HG03066 (cell line): ENCODE data around the gene VWA8.
"Not testable (repeated sequence)": the region's sequence is repeated elsewhere in the genome, so short reads cannot be mapped to it uniquely, and the experiment has no call there.

Experiments used
- ATAC-seq: cut with Tn5 transposase; IDR thresholded peaks from one replicate; pipeline ENCODE4 v1.9.1; 2021; ENCODE audit warnings: low read depth; ENCODE audit not compliant: unreplicated experiment

The VWA8 gene

GRCh38 chr13:41969072-41969471 lies 8.2 kb upstream of the VWA8 start:
- no peak for ATAC-seq

DNA sequence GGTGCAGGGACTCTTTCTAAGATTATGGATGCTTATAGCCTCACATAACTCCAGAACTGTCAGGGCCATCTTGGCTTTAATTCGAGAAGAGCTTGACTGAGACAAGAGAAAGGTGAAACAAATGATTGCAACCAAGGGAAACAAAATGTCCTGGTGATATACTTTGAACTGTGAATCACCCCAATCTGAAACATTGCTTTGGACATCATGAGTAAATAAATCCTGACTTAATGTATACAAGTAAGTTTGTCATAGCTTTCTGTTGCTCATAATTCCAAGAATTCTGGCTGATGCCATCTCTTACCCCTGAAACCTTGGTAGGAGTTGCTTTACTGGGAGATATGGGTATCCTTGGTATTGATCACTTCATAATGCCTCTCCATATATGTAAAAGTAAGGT lies 5.8 kb upstream of the VWA8 start:
- ATAC-seq, result no peak

DNA sequence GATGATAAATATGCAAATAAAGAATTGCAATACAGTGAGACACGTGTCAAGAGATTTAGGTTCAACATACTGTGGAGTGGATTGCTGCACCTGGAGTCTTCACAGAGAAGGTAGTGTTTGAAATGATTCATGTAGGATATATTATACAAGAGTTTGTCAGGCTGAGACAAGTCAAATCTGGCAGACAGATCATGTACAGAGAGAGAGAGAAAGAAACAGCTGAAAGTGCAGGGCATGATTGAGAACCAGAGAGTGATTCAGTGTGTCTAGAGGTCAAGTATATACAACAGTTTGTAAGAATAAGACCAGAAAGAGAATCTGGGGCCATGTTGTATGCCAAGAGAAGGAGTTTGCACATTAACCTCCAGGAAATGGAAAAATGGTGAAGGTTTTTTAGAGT lies 2.1 kb upstream of the VWA8 start:
- ATAC-seq, result no peak

DNA sequence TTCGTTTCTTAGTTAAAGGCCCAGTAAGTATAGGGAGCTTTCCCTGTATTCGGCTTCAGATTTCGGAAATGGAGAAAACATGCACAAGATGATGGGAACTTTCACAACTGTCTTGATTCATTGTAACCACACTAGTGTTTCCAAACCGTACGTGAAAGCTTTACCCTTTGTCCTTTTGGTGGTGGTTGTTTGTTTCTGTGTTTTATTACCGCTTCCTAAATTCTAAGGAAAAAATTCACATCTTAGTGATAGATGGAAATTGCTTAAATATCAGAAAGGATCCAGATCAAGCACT lies 504 bp upstream of the VWA8 start:
- no peak for ATAC-seq

DNA sequence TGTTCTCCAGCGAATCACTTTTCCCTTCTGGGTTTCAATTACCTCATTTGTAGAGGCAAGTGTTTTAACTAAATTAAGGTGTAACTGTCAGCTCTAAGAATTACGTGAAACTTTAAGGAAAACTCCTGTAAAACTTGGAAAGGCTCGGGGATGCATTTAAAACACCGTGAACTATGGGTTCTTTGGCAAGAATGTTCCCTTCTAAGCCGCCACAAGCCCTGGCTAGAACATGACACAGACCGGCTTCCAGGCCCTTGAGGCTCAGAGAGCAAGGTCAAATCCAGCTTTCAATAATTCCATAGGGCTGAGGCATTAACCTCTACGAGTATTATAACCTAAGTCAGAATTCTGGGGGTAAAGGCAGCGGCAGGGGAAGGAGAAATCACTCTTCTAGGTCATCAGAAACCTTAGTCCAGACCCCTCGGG lies 685 bp downstream of the VWA8 start:
- no peak for ATAC-seq

DNA sequence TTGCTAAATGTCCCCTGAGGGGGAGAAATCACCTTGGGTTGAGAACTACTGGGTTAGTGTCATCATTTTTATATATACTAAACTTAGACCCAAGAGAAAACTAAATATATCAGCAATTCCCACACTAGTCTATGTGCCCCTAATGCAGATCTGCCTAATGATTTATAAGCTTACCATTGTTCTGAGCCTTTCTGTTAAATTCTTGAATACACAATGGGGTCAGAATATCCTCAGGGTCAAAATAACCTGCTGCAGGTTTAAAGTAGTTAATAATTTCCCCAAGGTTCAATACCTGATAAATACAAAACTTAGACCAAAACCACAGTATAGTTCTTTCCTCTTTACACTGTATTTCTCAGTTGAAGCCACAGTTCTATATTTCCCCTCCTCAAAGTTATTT lies 4.6 kb downstream of the VWA8 start:
- no peak for ATAC-seq

DNA sequence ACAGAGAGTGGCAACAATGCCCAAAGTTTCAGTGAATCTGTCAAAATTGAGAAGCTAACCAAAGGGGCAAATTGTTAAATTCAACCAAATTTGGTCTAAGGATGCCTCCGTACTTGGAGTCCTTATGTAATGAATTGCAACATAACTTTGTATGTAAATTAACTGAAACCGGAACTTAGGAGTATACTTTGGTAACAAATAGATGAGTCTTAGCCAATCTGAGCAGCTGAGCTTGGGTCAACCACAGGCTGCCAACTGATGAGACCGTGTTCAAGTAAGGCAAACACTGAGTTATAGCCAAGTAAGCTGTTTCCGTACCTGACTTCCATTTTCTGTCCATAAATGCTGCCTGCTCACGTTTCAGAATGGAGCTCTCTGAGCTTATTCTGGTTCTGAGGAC lies 5.3 kb downstream of the VWA8 start:
- ATAC-seq, result no peak

GRCh38 chr13:41954226-41954625 lies 6.7 kb downstream of the VWA8 start:
- ATAC-seq, result no peak

GRCh38 chr13:41952749-41953148 lies 8.2 kb downstream of the VWA8 start:
- no peak for ATAC-seq

- not testable (repeated sequence) for ATAC-seq
Observed at GRCh38 chr13:41949104-41949503, 11.8 kb downstream of the VWA8 start.

GRCh38 chr13:41945926-41946325 lies 15.0 kb downstream of the VWA8 start:
- no peak for ATAC-seq

DNA sequence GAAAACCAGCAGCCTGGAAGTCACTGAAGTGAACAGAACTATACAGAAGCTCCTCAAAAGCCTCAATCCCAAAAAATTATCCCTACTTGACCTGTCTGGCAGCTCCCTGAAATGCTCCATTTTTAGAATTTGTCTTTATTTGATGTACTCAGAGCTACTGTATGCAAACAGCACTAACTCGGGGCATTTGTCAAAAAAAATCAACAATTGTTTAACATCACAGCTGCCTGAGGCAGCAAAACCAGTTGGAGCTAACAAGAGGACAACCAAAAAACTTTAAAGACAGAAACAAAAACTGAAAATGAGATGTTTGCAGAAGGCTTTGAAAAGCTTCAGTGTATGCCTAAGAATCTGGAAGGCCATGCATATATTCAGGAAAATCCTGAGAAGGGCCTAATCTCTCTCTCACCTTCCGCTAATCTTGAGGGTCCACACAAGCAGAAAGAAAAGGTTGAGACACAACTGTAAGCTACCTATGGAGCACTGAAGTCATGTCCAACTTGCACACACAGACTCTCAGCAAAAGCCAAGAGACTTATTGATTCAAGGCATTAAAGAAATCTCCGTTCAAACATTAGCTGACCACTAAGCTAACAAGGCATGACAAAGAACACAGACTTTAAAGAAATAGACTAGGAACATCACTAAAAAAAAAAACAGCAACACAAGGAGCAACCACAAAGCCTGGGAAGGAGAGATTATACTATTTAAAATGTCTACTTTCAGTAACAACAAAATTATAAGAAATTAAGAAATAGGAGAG lies 16.1 kb downstream of the VWA8 start:
- ATAC-seq, result no peak

DNA sequence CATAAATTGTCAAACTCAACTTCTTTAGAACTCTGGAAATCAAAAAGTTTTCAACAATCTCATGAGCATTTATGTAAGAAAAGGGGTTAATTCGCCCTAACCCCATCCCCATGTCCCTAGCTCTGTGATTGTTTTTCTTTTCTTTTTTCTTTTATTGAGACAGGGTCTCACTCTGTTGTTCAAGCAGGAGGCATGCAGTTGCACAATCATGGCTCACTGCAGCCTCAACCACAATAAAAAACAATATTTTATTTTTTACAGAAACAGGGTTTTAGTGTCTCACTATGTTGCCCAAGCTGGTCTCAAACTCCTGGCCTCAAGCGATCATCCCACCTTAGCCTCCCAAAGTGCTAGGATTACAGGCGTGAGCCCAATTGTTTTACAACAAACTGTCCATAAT lies 16.7 kb downstream of the VWA8 start:
- no peak for ATAC-seq

- ATAC-seq, result no peak
Observed at GRCh38 chr13:41942462-41943094, 18.3 kb downstream of the VWA8 start.

DNA sequence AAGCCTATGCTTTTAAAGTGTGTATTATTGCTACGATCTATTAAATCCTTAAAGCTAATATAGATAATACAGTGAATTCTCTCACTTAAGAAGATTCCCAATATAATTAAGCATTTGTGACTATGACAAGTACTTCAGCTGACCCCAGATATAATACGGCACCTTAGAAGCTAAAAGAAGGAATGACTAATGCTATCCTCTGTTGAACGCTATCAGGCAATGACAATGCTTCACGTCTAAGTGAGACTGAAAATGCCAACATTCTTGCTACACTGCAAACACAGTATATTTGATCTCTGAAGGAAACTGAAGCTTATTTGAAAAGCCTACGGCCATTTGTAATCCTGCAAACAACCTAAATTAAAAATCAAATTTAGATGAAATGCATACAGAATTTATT lies 19.7 kb downstream of the VWA8 start:
- no peak for ATAC-seq

DNA sequence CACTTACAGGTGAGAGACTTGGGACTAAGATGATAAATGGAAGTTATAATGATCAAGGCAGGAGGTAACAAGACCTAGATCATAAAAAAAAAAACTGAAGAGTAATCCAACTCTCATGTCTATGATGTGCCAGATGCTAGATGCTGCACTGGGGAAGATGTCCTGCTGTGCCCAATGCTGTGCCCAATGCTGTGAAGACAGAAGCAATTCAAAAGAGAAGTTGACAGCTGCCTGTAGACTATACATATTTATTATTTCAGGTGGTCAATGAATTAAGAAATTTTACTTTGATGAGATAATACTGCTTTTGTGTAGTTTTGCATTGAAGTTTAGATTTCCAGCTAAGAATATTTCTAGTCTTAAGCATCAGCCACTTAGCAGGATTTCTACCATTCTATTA lies 21.5 kb downstream of the VWA8 start:
- no peak for ATAC-seq

DNA sequence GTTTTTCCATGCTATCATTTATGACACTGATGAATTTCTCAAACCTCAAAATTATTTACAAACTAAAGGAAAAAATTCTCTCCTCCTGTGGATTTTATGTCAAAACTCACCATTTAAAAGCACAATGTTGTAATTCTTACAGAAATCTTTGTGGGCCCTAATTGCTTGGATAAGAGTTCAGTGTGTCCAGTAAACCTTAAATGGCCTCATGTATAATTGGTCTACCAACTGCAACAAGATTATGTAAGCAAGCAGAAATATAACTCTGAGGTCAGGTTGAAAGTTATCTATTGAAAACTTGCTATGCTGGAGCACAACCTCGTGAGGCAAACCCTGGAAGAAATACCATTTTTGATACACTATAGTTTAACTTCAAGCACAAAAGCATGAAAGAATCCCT lies 22.0 kb downstream of the VWA8 start:
- no peak for ATAC-seq

- ATAC-seq, result no peak
Observed at GRCh38 chr13:41937388-41937787, 23.5 kb downstream of the VWA8 start.

DNA sequence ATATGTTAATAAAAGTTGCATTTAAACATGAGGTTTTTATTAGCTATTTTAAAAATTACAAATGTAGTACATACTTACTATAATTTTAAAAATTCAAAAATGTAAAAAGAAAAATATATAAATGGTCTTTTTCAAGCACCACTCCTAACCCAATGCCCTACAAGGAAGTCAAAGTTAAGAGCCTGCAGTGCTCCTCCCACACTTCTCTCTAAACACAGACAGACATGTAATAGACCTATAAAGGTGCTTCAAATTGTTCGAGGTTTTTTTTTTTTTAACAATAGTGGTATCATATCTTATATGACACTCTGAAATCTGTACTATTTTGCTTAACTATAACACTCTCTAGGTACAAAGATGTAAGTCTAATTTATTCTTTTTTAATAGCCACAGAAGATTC lies 25.4 kb downstream of the VWA8 start:
- ATAC-seq, result no peak

GRCh38 chr13:41934994-41935393 lies 25.9 kb downstream of the VWA8 start:
- no peak for ATAC-seq

- no peak for ATAC-seq
Observed at GRCh38 chr13:41934120-41934519, 26.8 kb downstream of the VWA8 start.

DNA sequence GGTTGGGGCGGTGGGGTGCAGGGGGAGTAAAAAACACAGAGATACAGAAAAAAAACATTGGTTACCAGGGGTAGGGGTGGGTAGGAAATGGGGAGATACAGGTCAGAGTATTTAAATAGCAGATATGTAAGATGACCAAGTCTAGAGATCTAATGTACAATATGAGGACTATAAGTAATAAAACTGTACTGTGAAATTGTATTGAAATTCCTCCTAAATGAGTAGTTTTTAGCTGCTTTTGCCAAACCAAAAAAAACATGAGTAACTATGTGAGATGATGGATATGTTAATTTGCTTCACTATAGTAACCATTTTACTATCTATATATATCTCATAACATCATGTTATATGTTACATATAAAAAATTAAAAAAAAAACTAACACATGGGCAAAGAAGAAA lies 29.6 kb downstream of the VWA8 start:
- ATAC-seq, result no peak

GRCh38 chr13:41930154-41930553 lies 30.8 kb downstream of the VWA8 start:
- ATAC-seq, result no peak
